SK-N-SH treated with all-trans-retinoic acid at 6 μM for 48 hours (cell line): Measurements from ENCODE around the gene LANCL2.

Experiments used
- ATAC-seq: fragments of 200-7000 bp; cut with Tn5 transposase; 3 replicates; pipeline ENCODE4 v1.9.1; 2020; ENCODE audit warnings: mild to moderate bottlenecking, moderate library complexity
- BACH2 ChIP-seq: fragments of 250-450 bp; sonication (Bioruptor Pico); IDR thresholded peaks from 2 replicates; pipeline ENCODE4 v1.9.0; 2021; ENCODE audit warnings: mild to moderate bottlenecking, borderline replicate concordance
- CSDC2 ChIP-seq: fragments of 250-450 bp; sonication (Bioruptor Pico); IDR thresholded peaks from 2 replicates; pipeline ENCODE4 v1.5.0; 2020; ENCODE audit warnings: mild to moderate bottlenecking, moderate library complexity
- ESRRG ChIP-seq: fragments of 250-450 bp; sonication (Bioruptor Pico); IDR thresholded peaks from 2 replicates; pipeline ENCODE4 v1.6.1; 2021; ENCODE audit warnings: mild to moderate bottlenecking
- GLIS3 ChIP-seq: fragments of 250-450 bp; sonication (Bioruptor Pico); IDR thresholded peaks from 2 replicates; pipeline ENCODE4 v1.5.0; 2020; ENCODE audit warnings: mild to moderate bottlenecking, moderate library complexity
- ISL1 ChIP-seq: fragments of 250-450 bp; sonication (Bioruptor Pico); IDR thresholded peaks from 2 replicates; pipeline ENCODE4 v2.1.2; 2022; ENCODE audit warnings: mild to moderate bottlenecking, moderate library complexity
- OSR1 ChIP-seq: fragments of 250-450 bp; sonication (Bioruptor Pico); IDR thresholded peaks from 2 replicates; pipeline ENCODE4 v1.8.0; 2022; ENCODE audit warnings: moderate library complexity, mild to moderate bottlenecking, inconsistent platforms
- RARB ChIP-seq: fragments of 250-450 bp; sonication (Bioruptor Pico); IDR thresholded peaks from 2 replicates; pipeline ENCODE4 v1.8.0; 2021; ENCODE audit warnings: mild to moderate bottlenecking, moderate library complexity
- SNAI2 ChIP-seq: fragments of 250-450 bp; sonication (Bioruptor Pico); IDR thresholded peaks from 2 replicates; pipeline ENCODE4 v1.5.0; 2020; ENCODE audit warnings: mild to moderate bottlenecking, moderate library complexity
- TCF4 ChIP-seq: fragments of 250-450 bp; sonication (Bioruptor Pico); IDR thresholded peaks from 2 replicates; pipeline ENCODE4 v1.8.0; 2021; ENCODE audit warnings: mild to moderate bottlenecking, moderate library complexity, borderline replicate concordance
- TOX ChIP-seq: fragments of 250-450 bp; sonication (Bioruptor Pico); IDR thresholded peaks from 2 replicates; pipeline ENCODE4 v1.8.0; 2021; ENCODE audit warnings: mild to moderate bottlenecking, moderate library complexity, borderline replicate concordance
- ZFP3 ChIP-seq: fragments of 250-450 bp; sonication (Bioruptor Pico); IDR thresholded peaks from 2 replicates; pipeline ENCODE4 v1.5.0; 2020; ENCODE audit warnings: mild to moderate bottlenecking, moderate library complexity
- ZFP30 ChIP-seq: fragments of 450-650 bp; formaldehyde crosslinking; IDR thresholded peaks from 2 replicates; pipeline ENCODE4 v1.5.0; 2022; ENCODE audit warnings: mild to moderate bottlenecking, moderate library complexity
- ZNF565 ChIP-seq: fragments of 450-650 bp; formaldehyde crosslinking; conservative IDR thresholded peaks from 2 replicates; pipeline ENCODE4 v1.5.0; 2020; ENCODE audit warnings: low read depth, mild to moderate bottlenecking, moderate library complexity
- ZNF70 ChIP-seq: fragments of 450-650 bp; formaldehyde crosslinking; IDR thresholded peaks from 2 replicates; pipeline ENCODE4 v1.5.0; 2020; ENCODE audit warnings: mild to moderate bottlenecking, moderate library complexity
- ZNF8 ChIP-seq: fragments of 450-650 bp; formaldehyde crosslinking; IDR thresholded peaks from 2 replicates; pipeline ENCODE4 v1.5.0; 2020; ENCODE audit warnings: mild to moderate bottlenecking, moderate library complexity
- TF ChIP-seq, protein P1 (sequence below): fragments of 250-450 bp; sonication (Bioruptor Pico); IDR thresholded peaks from 2 replicates; pipeline ENCODE4 v1.5.1; 2021; ENCODE audit warnings: mild to moderate bottlenecking, moderate library complexity
- TF ChIP-seq, protein P2 (sequence below): fragments of 250-450 bp; sonication (Bioruptor Pico); IDR thresholded peaks from 2 replicates; pipeline ENCODE4 v1.5.0; 2020; ENCODE audit warnings: mild to moderate bottlenecking, moderate library complexity
- TF ChIP-seq, protein P3 (sequence below): fragments of 250-450 bp; sonication (Bioruptor Pico); IDR thresholded peaks from 2 replicates; pipeline ENCODE4 v1.8.0; 2021; ENCODE audit warnings: low read depth, mild to moderate bottlenecking, moderate library complexity, borderline replicate concordance
- TF ChIP-seq, protein P4 (sequence below): fragments of 250-450 bp; sonication (Bioruptor Pico); IDR thresholded peaks from 2 replicates; pipeline ENCODE4 v1.8.0; 2020; ENCODE audit warnings: mild to moderate bottlenecking, moderate library complexity, borderline replicate concordance

The LANCL2 gene

DNA sequence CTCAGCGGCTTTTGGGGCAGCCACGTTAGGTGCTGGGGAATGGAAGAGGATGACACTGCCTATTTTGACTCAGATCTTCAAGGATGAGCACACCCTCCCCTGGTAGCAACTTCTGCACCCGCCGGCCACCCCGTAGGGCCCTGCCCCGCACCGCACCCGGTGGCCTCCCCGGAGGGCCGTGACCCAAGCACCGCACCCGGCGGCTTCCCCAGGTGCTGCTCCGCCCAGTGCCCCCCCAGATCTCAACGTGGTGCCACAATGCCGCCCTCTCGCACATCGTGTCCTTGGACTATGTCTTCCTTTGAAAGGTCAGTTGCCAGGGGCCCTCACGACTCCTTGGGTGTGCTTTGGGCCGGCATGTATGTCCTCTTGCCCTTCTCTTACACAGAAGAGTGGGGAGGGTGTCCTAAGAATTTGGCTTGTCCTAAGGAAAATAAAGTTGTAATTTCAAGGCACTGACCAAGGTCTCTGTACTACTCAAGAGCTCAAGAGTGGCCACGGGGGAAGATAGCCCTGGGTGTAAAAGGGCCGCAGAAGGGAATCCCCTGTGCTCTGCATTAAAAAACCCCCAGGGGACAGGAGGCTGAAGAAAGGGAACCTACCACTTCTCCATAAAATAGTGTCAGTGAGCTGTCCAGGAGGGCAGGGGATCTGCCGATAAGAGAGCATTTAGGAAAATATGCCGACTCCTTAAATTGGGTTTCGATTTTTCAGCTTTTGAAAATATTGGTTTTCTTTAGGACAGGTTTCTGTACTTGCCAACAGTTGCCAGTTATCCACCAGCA, 1.6 kb upstream of the LANCL2 start (continued):
- TF ChIP-seq, protein P1, sequence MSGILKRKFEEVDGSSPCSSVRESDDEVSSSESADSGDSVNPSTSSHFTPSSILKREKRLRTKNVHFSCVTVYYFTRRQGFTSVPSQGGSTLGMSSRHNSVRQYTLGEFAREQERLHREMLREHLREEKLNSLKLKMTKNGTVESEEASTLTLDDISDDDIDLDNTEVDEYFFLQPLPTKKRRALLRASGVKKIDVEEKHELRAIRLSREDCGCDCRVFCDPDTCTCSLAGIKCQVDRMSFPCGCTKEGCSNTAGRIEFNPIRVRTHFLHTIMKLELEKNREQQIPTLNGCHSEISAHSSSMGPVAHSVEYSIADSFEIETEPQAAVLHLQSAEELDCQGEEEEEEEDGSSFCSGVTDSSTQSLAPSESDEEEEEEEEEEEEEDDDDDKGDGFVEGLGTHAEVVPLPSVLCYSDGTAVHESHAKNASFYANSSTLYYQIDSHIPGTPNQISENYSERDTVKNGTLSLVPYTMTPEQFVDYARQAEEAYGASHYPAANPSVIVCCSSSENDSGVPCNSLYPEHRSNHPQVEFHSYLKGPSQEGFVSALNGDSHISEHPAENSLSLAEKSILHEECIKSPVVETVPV (CRISPR knock-in tag), result no peak
- TF ChIP-seq CSDC2 (CRISPR knock-in tag), result no peak
- TF ChIP-seq ZNF8 (CRISPR knock-in tag), result no peak
- no peak for TF ChIP-seq ZFP30

DNA sequence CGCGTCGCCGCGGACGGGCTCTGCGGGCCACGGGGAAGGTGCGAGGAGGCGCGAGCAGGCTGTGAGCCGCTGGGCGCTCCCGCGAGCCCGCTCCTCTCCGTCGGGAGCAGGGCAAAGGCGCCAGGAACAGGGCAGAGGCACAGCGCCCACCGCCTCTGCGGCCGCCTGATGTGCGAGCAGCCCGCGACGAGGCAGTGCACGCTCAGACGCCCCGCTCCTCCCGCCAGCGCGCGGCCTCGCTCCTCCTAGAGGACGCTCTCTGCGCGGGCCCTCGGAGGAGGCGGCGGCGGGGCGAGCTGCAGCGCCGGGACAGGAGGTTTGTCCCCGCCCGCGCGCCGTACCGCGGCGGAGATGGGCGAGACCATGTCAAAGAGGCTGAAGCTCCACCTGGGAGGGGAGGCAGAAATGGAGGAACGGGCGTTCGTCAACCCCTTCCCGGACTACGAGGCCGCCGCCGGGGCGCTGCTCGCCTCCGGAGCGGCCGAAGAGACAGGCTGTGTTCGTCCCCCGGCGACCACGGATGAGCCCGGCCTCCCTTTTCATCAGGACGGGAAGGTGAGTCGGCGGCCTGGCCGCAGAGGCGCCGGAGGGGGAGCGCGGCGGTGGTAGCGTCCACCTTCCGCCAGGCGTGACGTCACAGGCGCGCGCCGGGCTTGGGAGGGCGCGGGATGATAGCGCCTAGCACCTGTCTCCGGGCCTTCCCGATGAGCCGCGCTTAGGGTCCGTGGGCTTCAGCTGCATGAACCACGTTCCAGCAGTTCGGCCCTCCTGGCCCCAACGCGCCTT, 731 bp downstream of the LANCL2 start:
- peak; percentile 90 for ATAC-seq
- TF ChIP-seq ZNF70 (peak; percentile 65), SNAI2 (CRISPR knock-in tag) (peak; percentile 93), ESRRG (no peak), RARB (CRISPR knock-in tag) (no peak; the same call in none of the 2 replicates), BACH2 (no peak), GLIS3 (CRISPR knock-in tag) (no peak; the same call in none of the 2 replicates), TOX (no peak), ISL1 (CRISPR knock-in tag) (no peak), TCF4 (CRISPR knock-in tag) (peak; percentile 60; the same call in 1 of the 2 replicates), CSDC2 (CRISPR knock-in tag) (peak; percentile 72; the same call in 1 of the 2 replicates), OSR1 (CRISPR knock-in tag) (no peak), ZFP3 (CRISPR knock-in tag) (peak; percentile 80; the same call in 1 of the 2 replicates)
- TF ChIP-seq, protein P2, sequence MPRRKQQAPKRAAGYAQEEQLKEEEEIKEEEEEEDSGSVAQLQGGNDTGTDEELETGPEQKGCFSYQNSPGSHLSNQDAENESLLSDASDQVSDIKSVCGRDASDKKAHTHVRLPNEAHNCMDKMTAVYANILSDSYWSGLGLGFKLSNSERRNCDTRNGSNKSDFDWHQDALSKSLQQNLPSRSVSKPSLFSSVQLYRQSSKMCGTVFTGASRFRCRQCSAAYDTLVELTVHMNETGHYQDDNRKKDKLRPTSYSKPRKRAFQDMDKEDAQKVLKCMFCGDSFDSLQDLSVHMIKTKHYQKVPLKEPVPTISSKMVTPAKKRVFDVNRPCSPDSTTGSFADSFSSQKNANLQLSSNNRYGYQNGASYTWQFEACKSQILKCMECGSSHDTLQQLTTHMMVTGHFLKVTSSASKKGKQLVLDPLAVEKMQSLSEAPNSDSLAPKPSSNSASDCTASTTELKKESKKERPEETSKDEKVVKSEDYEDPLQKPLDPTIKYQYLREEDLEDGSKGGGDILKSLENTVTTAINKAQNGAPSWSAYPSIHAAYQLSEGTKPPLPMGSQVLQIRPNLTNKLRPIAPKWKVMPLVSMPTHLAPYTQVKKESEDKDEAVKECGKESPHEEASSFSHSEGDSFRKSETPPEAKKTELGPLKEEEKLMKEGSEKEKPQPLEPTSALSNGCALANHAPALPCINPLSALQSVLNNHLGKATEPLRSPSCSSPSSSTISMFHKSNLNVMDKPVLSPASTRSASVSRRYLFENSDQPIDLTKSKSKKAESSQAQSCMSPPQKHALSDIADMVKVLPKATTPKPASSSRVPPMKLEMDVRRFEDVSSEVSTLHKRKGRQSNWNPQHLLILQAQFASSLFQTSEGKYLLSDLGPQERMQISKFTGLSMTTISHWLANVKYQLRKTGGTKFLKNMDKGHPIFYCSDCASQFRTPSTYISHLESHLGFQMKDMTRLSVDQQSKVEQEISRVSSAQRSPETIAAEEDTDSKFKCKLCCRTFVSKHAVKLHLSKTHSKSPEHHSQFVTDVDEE, result peak; percentile 13; the same call in 1 of the 2 replicates
- TF ChIP-seq, protein P3, sequence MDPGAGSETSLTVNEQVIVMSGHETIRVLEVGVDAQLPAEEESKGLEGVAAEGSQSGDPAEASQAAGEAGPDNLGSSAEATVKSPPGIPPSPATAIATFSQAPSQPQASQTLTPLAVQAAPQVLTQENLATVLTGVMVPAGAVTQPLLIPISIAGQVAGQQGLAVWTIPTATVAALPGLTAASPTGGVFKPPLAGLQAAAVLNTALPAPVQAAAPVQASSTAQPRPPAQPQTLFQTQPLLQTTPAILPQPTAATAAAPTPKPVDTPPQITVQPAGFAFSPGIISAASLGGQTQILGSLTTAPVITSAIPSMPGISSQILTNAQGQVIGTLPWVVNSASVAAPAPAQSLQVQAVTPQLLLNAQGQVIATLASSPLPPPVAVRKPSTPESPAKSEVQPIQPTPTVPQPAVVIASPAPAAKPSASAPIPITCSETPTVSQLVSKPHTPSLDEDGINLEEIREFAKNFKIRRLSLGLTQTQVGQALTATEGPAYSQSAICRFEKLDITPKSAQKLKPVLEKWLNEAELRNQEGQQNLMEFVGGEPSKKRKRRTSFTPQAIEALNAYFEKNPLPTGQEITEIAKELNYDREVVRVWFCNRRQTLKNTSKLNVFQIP, result peak; percentile 95; the same call in 1 of the 2 replicates
- TF ChIP-seq, protein P1 (CRISPR knock-in tag), result no peak
- TF ChIP-seq, protein P4, sequence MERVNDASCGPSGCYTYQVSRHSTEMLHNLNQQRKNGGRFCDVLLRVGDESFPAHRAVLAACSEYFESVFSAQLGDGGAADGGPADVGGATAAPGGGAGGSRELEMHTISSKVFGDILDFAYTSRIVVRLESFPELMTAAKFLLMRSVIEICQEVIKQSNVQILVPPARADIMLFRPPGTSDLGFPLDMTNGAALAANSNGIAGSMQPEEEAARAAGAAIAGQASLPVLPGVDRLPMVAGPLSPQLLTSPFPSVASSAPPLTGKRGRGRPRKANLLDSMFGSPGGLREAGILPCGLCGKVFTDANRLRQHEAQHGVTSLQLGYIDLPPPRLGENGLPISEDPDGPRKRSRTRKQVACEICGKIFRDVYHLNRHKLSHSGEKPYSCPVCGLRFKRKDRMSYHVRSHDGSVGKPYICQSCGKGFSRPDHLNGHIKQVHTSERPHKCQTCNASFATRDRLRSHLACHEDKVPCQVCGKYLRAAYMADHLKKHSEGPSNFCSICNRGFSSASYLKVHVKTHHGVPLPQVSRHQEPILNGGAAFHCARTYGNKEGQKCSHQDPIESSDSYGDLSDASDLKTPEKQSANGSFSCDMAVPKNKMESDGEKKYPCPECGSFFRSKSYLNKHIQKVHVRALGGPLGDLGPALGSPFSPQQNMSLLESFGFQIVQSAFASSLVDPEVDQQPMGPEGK (CRISPR knock-in tag), result no peak

DNA sequence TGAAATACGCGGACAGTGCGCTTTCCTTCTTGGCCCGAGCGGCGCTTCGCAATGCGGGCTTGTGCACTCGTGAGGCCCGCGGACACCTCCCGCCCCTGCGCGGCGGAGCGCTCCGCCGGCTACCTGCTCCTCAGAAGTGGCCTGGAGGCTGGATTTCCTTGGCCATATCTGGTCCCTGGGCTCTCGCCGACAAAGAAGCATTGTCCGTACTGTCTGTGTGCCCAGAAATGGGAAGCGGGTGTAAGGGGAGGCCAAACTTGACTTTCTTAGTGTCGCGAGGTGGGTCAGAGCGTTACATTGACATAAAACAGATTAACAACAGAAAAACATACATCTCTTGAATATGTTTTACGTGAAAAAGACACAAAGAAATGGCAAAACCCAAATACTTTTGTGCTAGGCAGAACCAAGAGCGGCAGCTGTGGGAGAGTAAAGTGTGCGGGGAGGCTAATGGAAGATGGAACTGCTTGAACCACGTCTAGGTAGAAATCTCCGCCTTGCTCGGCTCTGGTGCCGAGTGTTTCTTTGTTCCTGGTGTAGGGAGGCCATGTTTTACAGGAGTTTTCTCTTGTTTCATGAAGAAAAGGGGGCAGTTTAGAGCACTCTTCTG, 1.4 kb downstream of the LANCL2 start:
- ATAC-seq, result peak; percentile 23
- TF ChIP-seq ZNF565 (CRISPR knock-in tag), result peak; percentile 68; the same call in 1 of the 2 replicates
- TF ChIP-seq ZFP30, result 0 out of 2 replicates have a peak, but pooled peaks have one; percentile 26
- TF ChIP-seq, protein P1 (CRISPR knock-in tag), result no peak
